GM21423 (cell line): ENCODE results near the gene TUBE1.

ENCODE experiments used
- ATAC-seq: cut with Tn5 transposase; IDR thresholded peaks from one replicate; pipeline ENCODE4 v1.9.1; 2021; ENCODE audit warnings: mild to moderate bottlenecking, moderate library complexity; ENCODE audit not compliant: unreplicated experiment

Gene TUBE1

GRCh38 chr6:112037783-112038216 lies 49.5 kb downstream of the TUBE1 start:
- ATAC-seq: no peak

- no peak for ATAC-seq
Observed at GRCh38 chr6:112036088-112036637, 51.1 kb downstream of the TUBE1 start.

- no peak for ATAC-seq
Observed at GRCh38 chr6:112034616-112034995, 52.7 kb downstream of the TUBE1 start.

GRCh38 chr6:112033791-112034615 lies 53.3 kb downstream of the TUBE1 start:
- no peak for ATAC-seq

GRCh38 chr6:112032728-112033127 lies 54.6 kb downstream of the TUBE1 start:
- no peak for ATAC-seq

GRCh38 chr6:112031960-112032359 lies 55.3 kb downstream of the TUBE1 start:
- ATAC-seq: no peak

- no peak for ATAC-seq
Observed at GRCh38 chr6:112030961-112031660, 56.2 kb downstream of the TUBE1 start.

GRCh38 chr6:112030206-112030960 lies 56.9 kb downstream of the TUBE1 start:
- ATAC-seq: no peak

- peak; percentile 54 for ATAC-seq
Observed at GRCh38 chr6:112029045-112029822, 58.0 kb downstream of the TUBE1 start.

- peak; percentile 56 for ATAC-seq
Observed at GRCh38 chr6:112027942-112028674, 59.2 kb downstream of the TUBE1 start.

GRCh38 chr6:112026933-112027332 lies 60.3 kb downstream of the TUBE1 start:
- no peak for ATAC-seq

GRCh38 chr6:112024464-112024863 lies 62.8 kb downstream of the TUBE1 start:
- ATAC-seq: no peak

GRCh38 chr6:112022749-112023148 lies 64.5 kb downstream of the TUBE1 start:
- no peak for ATAC-seq

GRCh38 chr6:112021691-112022310 lies 65.5 kb downstream of the TUBE1 start:
- ATAC-seq: no peak
